ENCODE measurements around the gene FXN. TPM values are rescaled to one million over a fixed set of nuclear protein-coding genes. Genes with fewer than 3 reads are reported as not detected.
"Not testable (repeated sequence)": the region's sequence is repeated elsewhere in the genome, so short reads cannot be mapped to it uniquely, and the experiment has no call there.

Gene FXN
- total RNA-seq, 1 experiment from 2014 or later, result 12.0 TPM

DNA sequence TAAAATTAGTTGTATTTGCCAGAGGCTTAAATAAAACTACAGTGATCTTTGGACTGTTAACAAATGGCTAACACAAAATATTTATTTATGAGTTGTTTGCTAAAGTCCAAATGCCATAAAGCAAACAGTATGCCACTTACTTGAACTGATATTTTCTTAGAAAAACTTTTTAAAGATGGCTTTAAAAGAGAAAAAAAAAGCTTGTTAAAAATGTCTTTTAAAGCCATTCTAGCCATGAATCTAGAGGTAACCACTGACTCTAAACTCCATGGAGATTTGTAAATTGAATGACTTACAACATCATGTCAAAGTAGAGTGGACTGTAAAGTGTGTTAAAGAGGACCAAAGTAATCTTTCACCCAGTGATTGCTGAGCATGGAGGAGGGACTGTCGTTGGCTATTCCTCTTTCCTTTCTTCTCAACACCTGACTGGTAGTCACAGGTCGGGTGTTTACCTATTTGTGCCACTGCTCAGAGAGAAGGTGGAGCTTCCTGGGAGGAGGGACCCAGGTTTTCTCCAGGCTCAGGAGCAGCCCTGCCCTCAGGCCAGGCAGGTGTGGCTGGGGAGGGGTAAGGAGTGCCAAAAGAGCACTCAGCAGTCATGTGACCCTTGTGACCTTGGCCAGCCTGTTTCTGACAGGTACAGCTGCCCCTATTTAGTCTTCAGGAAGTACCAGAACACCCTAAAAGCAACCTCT, 69.4 kb downstream of the FXN start:
- H3K79me2 ChIP-seq (ENCODE audit: low read depth), result no peaks in the 10 kb centered on the region
- TF ChIP-seq EZH2 (IDR thresholded peaks at IDR 0.05; ENCODE audit: low read depth), result no peak
- TF ChIP-seq CTCF (conservative IDR thresholded peaks at IDR 0.05), result no peak
- H3K27me3 ChIP-seq (ENCODE audit: insufficient read depth, low read depth), result no peaks in the 10 kb centered on the region
- H3K9me2 ChIP-seq (ENCODE audit: insufficient read depth), result no peaks in the 10 kb centered on the region; the same call in 1 of the 2 replicates
- ChIA-PET CTCF (no interaction called here), POLR2A (ENCODE audit: unreplicated experiment) (interaction anchor here (0.5 to 0.6 kb wide), 5 partner anchors 17 to 88 kb away, joined by 3 to 5 read pairs (median 4); no protein-coding TSS in a partner anchor)
- H3K27ac ChIP-seq, result peak overlapping the region; percentile 65
- H3K4me3 ChIP-seq, result peak overlapping the region; percentile 25; the same call in 1 of the 2 replicates
- H4K20me1 ChIP-seq (ENCODE audit: insufficient read depth), result no peaks in the 10 kb centered on the region
- peak; percentile 93 to 97 for DNase-seq
- peaks cover 21% of the 10 kb centered on the region for H3F3A ChIP-seq (ENCODE audit: insufficient read depth, low read depth)
- BruUV-seq (replicated peaks), result TSS peak; percentile 91
- H3K4me2 ChIP-seq, result peak overlapping the region; percentile 72
- no peaks in the 10 kb centered on the region for H3K36me3 ChIP-seq (ENCODE audit: low read depth)
- no peak overlapping the region for H2AFZ ChIP-seq
- peaks cover 38% of the 10 kb centered on the region for H3K4me1 ChIP-seq (replicated peaks; ENCODE audit: insufficient read depth)
- intact Hi-C loops (cut with micrococcal nuclease; ENCODE audit: unreplicated experiment), result loop anchor here (1.0 to 5.0 kb wide), 2 partner anchors 15 to 1312 kb away; no protein-coding TSS in a partner anchor
- H3K9me3 ChIP-seq (ENCODE audit: insufficient read depth, low read depth), result no peaks in the 10 kb centered on the region

GRCh38 chr9:69107771-69108170, 72.2 kb downstream of the FXN start:
- Histone ChIP-seq H3K4me2 (no peak overlapping the region), H3K36me3 (ENCODE audit: low read depth) (no peaks in the 10 kb centered on the region), H4K20me1 (ENCODE audit: insufficient read depth) (no peaks in the 10 kb centered on the region), H3F3A (ENCODE audit: insufficient read depth, low read depth) (peaks cover 21% of the 10 kb centered on the region), H2AFZ (no peak overlapping the region), H3K9me3 (ENCODE audit: insufficient read depth, low read depth) (no peaks in the 10 kb centered on the region), H3K9me2 (ENCODE audit: insufficient read depth) (no peaks in the 10 kb centered on the region; the same call in 1 of the 2 replicates), H3K79me2 (ENCODE audit: low read depth) (no peaks in the 10 kb centered on the region), H3K4me3 (no peak overlapping the region), H3K27ac (no peak overlapping the region), H3K27me3 (ENCODE audit: insufficient read depth, low read depth) (no peaks in the 10 kb centered on the region), H3K4me1 (replicated peaks; ENCODE audit: insufficient read depth) (peaks cover 38% of the 10 kb centered on the region)
- CTCF ChIA-PET, result no interaction called here
- BruUV-seq (replicated peaks), result no TSS peak
- TF ChIP-seq CTCF (conservative IDR thresholded peaks at IDR 0.05) (no peak), EZH2 (IDR thresholded peaks at IDR 0.05; ENCODE audit: low read depth) (no peak)
- POLR2A ChIA-PET (ENCODE audit: unreplicated experiment), result no interaction called here
- intact Hi-C loops (cut with micrococcal nuclease; ENCODE audit: unreplicated experiment), result loop anchor here (5.0 kb wide), 1 partner anchor 1310 kb away; no protein-coding TSS in a partner anchor
- DNase-seq, result no peak

DNA sequence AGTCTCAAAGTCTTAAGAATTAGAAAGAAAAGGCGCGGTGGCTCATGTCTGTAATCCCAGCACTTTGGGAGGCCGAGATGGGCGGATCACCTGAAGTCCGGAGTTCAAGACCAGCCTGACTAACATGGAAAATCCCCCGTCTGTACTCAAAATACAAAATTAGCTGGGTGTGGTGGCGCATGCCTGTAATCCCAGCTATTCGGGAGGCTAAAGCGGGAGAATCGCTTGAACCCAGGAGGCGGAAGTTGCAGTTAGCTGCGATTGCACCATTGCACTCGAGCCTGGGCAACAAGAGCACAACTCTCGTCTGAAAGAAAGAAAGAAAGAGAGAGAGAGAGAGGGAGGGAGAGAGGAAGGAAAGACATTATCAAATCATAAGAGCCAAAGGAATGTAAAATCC, 73.2 kb downstream of the FXN start:
- intact Hi-C loops (cut with micrococcal nuclease; ENCODE audit: unreplicated experiment), result loop anchor here (5.0 kb wide), 1 partner anchor 1309 kb away; no protein-coding TSS in a partner anchor
- H3K27ac ChIP-seq; POLR2A ChIA-PET (ENCODE audit: unreplicated experiment); H4K20me1 ChIP-seq (ENCODE audit: insufficient read depth); H3K36me3 ChIP-seq (ENCODE audit: low read depth); H3K4me2 ChIP-seq; H3K27me3 ChIP-seq (ENCODE audit: insufficient read depth, low read depth); H3K9me3 ChIP-seq (ENCODE audit: insufficient read depth, low read depth); H3K79me2 ChIP-seq (ENCODE audit: low read depth); H2AFZ ChIP-seq; DNase-seq; H3K9me2 ChIP-seq (ENCODE audit: insufficient read depth); H3K4me3 ChIP-seq; BruUV-seq (replicated peaks): not testable (repeated sequence)
- peaks cover 21% of the 10 kb centered on the region for H3F3A ChIP-seq (ENCODE audit: insufficient read depth, low read depth)
- peaks cover 42% of the 10 kb centered on the region for H3K4me1 ChIP-seq (replicated peaks; ENCODE audit: insufficient read depth)
- CTCF ChIA-PET, result interaction anchor here (0.7 kb wide), 1 partner anchor 92 kb away, joined by 7 read pairs; no protein-coding TSS in a partner anchor

All from PC-9 (cell line).